Measurements from ENCODE around the gene FCHSD2. TPM values are rescaled to one million over a fixed set of nuclear protein-coding genes. Genes with fewer than 3 reads are reported as not detected.

The FCHSD2 gene
- total and polyA plus RNA-seq, 9 of the 15 experiments (the other 6 are each of a cell fraction or from before 2014, with no cell fraction given) = 1.8 to 14.7 (median 6.4) TPM

- TF ChIP-seq CTCF (IDR thresholded peaks at IDR 0.05 in 2 of 3, conservative IDR thresholded peaks at IDR 0.05 in 1 of 3; ENCODE audit: insufficient read depth in 2 of 3, low read depth in 1 of 3, low read length in 3 of 3) = peak; percentile 73 to 81 (median 80)
- no peak for TF ChIP-seq THRAP3 (IDR thresholded peaks at IDR 0.05; ENCODE audit: borderline replicate concordance)
- no peak for TF ChIP-seq CAMTA2 (CRISPR knock-in tag; conservative IDR thresholded peaks at IDR 0.05)
- no peak for TF ChIP-seq ZNF124 (CRISPR knock-in tag; IDR thresholded peaks at IDR 0.05)
Measured at GRCh38 chr11:72848846-72849466, 293.2 kb downstream of the FCHSD2 start (continued).

- H4K20me1 ChIP-seq (replicated peaks; ENCODE audit: control insufficient read depth, insufficient read depth, low read length) = no peaks in the 10 kb centered on the region
- ChIA-PET POLR2A (no interaction called here), CTCF (ENCODE audit: low intra/inter-chr PET ratio) (no interaction called here)
- ATAC-seq (no peak), FAIRE-seq (no peak), DNase-seq (ENCODE audit: extremely low read depth in 1 of 4, low spot score in 3 of 4) (no peak)
- peaks cover 2% of the 10 kb centered on the region; the same call in 1 of the 3 replicates for H3K36me3 ChIP-seq (ENCODE audit: control insufficient read depth, insufficient read depth, low read length)
- no peak overlapping the region for H3K9ac ChIP-seq (ENCODE audit: insufficient read depth in 1 of 2, low read depth in 2 of 2, low read length in 2 of 2)
- no peaks in the 10 kb centered on the region for H3K4me1 ChIP-seq (replicated peaks in 1 of 2; ENCODE audit: control insufficient read depth in 2 of 2, insufficient read depth in 2 of 2, low read length in 2 of 2)
- H3K27ac ChIP-seq (ENCODE audit: extremely low read depth, low read depth, low read length) = no peak overlapping the region
- H3K27me3 ChIP-seq (ENCODE audit: control insufficient read depth in 2 of 2, insufficient read depth in 2 of 2, low read length in 2 of 2) = no peaks in the 10 kb centered on the region
- 42% methylated on average over 4 of the region's 4 CpGs for WGBS (ENCODE audit: insufficient coverage, low coverage, missing lambda C conversion rate)
- intact Hi-C loops (cut with micrococcal nuclease) = no loop called here
- no peak overlapping the region for H2AFZ ChIP-seq (ENCODE audit: low read depth, low read length)
- H3K4me3 ChIP-seq = no peak overlapping the region
- H3K9me1 ChIP-seq (ENCODE audit: control insufficient read depth, insufficient read depth, low read length) = no peaks in the 10 kb centered on the region
- H3K9me3 ChIP-seq (replicated peaks; ENCODE audit: control insufficient read depth, insufficient read depth, low read depth, low read length) = no peaks in the 10 kb centered on the region
- no peak overlapping the region for H3K4me2 ChIP-seq (ENCODE audit: insufficient read depth, low read length)
- BruUV-seq (replicated peaks) = no TSS peak
- H3K79me2 ChIP-seq (ENCODE audit: control insufficient read depth, insufficient read depth, low read length) = no peaks in the 10 kb centered on the region
- TF ChIP-seq, protein P1, sequence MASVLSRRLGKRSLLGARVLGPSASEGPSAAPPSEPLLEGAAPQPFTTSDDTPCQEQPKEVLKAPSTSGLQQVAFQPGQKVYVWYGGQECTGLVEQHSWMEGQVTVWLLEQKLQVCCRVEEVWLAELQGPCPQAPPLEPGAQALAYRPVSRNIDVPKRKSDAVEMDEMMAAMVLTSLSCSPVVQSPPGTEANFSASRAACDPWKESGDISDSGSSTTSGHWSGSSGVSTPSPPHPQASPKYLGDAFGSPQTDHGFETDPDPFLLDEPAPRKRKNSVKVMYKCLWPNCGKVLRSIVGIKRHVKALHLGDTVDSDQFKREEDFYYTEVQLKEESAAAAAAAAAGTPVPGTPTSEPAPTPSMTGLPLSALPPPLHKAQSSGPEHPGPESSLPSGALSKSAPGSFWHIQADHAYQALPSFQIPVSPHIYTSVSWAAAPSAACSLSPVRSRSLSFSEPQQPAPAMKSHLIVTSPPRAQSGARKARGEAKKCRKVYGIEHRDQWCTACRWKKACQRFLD (CRISPR knock-in tag; IDR thresholded peaks at IDR 0.05) = no peak
- TF ChIP-seq ZNF507 (tag; conservative IDR thresholded peaks at IDR 0.05) = no peak
- TF ChIP-seq, protein P2, sequence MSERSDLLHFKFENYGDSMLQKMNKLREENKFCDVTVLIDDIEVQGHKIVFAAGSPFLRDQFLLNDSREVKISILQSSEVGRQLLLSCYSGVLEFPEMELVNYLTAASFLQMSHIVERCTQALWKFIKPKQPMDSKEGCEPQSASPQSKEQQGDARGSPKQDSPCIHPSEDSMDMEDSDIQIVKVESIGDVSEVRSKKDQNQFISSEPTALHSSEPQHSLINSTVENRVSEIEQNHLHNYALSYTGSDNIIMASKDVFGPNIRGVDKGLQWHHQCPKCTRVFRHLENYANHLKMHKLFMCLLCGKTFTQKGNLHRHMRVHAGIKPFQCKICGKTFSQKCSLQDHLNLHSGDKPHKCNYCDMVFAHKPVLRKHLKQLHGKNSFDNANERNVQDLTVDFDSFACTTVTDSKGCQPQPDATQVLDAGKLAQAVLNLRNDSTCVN (CRISPR knock-in tag; IDR thresholded peaks at IDR 0.05) = no peak
- in situ Hi-C loops (cut with MboI) = no loop called here
Measured at GRCh38 chr11:72844356-72844755, 297.8 kb downstream of the FCHSD2 start.

Data from K562 (cell line).